Gastroesophageal sphincter (tissue), 4 donors: ENCODE data around the gene NUP62. TPM values are rescaled to one million over a fixed set of nuclear protein-coding genes. Genes with fewer than 3 reads are reported as not detected.

Experiments used
- ATAC-seq: fragments of 150-250 bp; one replicate; pipeline ENCODE4 v1.9.1; 2016; ENCODE audit warnings: mild to moderate bottlenecking, moderate library complexity
- H3K27ac ChIP-seq, 4 donors: fragments of 200-600 bp; sonication (generic) in 3 of 4; 1 replicate in 3 of 4; 2 replicates in 1 of 4; pipeline ENCODE4 v1.5.1; 2016 to 2019
- H3K27me3 ChIP-seq: fragments of 200-600 bp; sonication (generic); one replicate; pipeline ENCODE4 v1.5.1; 2019
- H3K36me3 ChIP-seq, 2 donors: fragments of 200-600 bp; sonication (generic); one replicate each; pipeline ENCODE4 v1.5.1; 2019; ENCODE audit warnings: control low read depth in 1 of 2
- H3K4me1 ChIP-seq, 3 donors: fragments of 200-600 bp; sonication (generic); 1 replicate in 2 of 3; 2 replicates in 1 of 3; pipeline ENCODE4 v1.5.1; 2016 to 2019; ENCODE audit warnings: control low read depth in 2 of 3
- H3K4me3 ChIP-seq, 2 donors: fragments of 200-600 bp; sonication (generic); one replicate each; pipeline ENCODE4 v1.5.1; 2019; ENCODE audit warnings: mild to moderate bottlenecking in 1 of 2, moderate library complexity in 1 of 2
- H3K9me3 ChIP-seq, 3 donors: fragments of 200-600 bp; sonication (generic); one replicate each; pipeline ENCODE4 v1.5.1; 2017 to 2019; ENCODE audit warnings: control low read depth in 2 of 3
- CTCF ChIP-seq, 4 experiments: fragments of 200-600 bp in 2 of 4; fragments of 450-650 bp in 2 of 4; sonication (generic) in 1 of 4; IDR thresholded peaks; one replicate each; pipeline ENCODE4 v1.5.1; 2017 to 2019; ENCODE audit warnings: antibody characterized with exemption in 4 of 4, mild to moderate bottlenecking in 2 of 4, moderate library complexity in 2 of 4
- EP300 ChIP-seq: sonication (generic); formaldehyde crosslinking; IDR thresholded peaks from one replicate; pipeline ENCODE4 v1.6.1; 2017; ENCODE audit warnings: antibody characterized with exemption, mild to moderate bottlenecking
- POLR2A ChIP-seq, 2 donors: fragments of 450-650 bp; IDR thresholded peaks; one replicate each; pipeline ENCODE4 v1.6.1; 2017; ENCODE audit warnings: antibody characterized with exemption in 2 of 2, mild to moderate bottlenecking in 2 of 2, moderate library complexity in 1 of 2
- POLR2AphosphoS5 ChIP-seq: sonication (generic); formaldehyde crosslinking; IDR thresholded peaks from one replicate; pipeline ENCODE4 v1.6.1; 2017; ENCODE audit warnings: antibody characterized with exemption
- WGBS, 2 donors: methylation state at CpG; one replicate each; pipeline ENCODE4 v1.1.5; 2018; ENCODE audit warnings: low coverage in 1 of 2; 5-methylcytosine and 5-hydroxymethylcytosine counted together
- total RNA-seq, 4 donors: library from RNA; depleted of rRNA; stranded (reverse); fragments of >200 nt; gene quantifications; one replicate each; pipeline ENCODE4 v1.1.0, GENCODE V29; 2016

NUP62 gene
- total RNA-seq, 4 donors from 2014 or later = 30.1 to 43.2 (median 37.7) TPM

- WGBS, 2 donors = 91 to 92% methylated on average over 12 to 14 of the region's 23 CpGs
- no peak for ATAC-seq
- peaks cover 0 to 53% of the 10 kb centered on the region in 2 donors for H3K36me3 ChIP-seq
Measured at GRCh38 chr19:49907745-49908446, 21.4 kb downstream of the NUP62 start.

GRCh38 chr19:49906879-49907564 lies 22.3 kb downstream of the NUP62 start:
- Histone ChIP-seq H3K27me3 (no peaks in the 10 kb centered on the region), H3K9me3 (no peaks in the 10 kb centered on the region), H3K4me1 (peaks cover 0 to 19% (median 4%) of the 10 kb centered on the region in 3 donors), H3K36me3 (peaks cover 0 to 46% of the 10 kb centered on the region in 2 donors), H3K4me3 (no peak overlapping the region), H3K27ac (no peak overlapping the region)
- TF ChIP-seq POLR2AphosphoS5 (no peak), CTCF (IDR thresholded peaks at IDR 0.05) (no peak), POLR2A (IDR thresholded peaks at IDR 0.05) (no peak), EP300 (no peak)
- 68 to 91% methylated on average over 7 to 16 of the region's 16 CpGs for WGBS, 2 donors
- ATAC-seq = no peak

More at GRCh38 chr19:49907745-49908446, 21.4 kb downstream of the NUP62 start:
- Histone ChIP-seq H3K4me1 (peaks cover 0 to 27% (median 7%) of the 10 kb centered on the region in 3 donors), H3K4me3 (no peak overlapping the region), H3K27ac (no peak overlapping the region), H3K27me3 (no peaks in the 10 kb centered on the region), H3K9me3 (no peaks in the 10 kb centered on the region)
- TF ChIP-seq EP300 (no peak), POLR2AphosphoS5 (no peak), POLR2A (IDR thresholded peaks at IDR 0.05) (no peak), CTCF (IDR thresholded peaks at IDR 0.05) (no peak)

DNA sequence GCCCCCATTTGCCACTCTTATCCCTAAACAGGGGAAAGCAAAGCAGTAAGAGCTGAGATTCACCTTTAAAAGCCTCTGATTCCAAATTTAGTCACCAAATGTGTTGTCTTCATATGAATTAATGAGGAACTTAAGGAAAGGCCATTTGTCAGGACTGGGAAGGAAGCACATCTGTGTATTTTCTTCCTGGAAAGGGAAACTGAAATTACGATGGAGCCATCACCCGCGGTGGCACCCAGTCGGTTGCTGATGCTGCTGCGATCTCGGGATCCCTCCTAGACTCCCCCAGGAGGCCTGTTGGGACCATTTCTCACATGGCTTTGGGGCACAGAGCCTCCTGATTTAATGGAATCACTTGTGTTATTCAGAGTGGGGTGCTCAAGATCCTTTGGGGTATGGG lies 25.2 kb downstream of the NUP62 start:
- WGBS, 2 donors = 49 to 89% methylated on average over 5 of the region's 6 CpGs
- Histone ChIP-seq H3K27me3 (no peaks in the 10 kb centered on the region), H3K4me1 (no peaks in the 10 kb centered on the region), H3K27ac (no peak overlapping the region), H3K36me3 (peaks cover 0 to 35% of the 10 kb centered on the region in 2 donors), H3K9me3 (no peaks in the 10 kb centered on the region), H3K4me3 (no peak overlapping the region)
- TF ChIP-seq CTCF (IDR thresholded peaks at IDR 0.05) (no peak), POLR2A (IDR thresholded peaks at IDR 0.05) (no peak), EP300 (no peak), POLR2AphosphoS5 (no peak)
- no peak for ATAC-seq

GRCh38 chr19:49896863-49897621 lies 32.3 kb downstream of the NUP62 start, which contains the start of gene IL4I1:
TSS of gene IL4I1 (minus strand) at chr19:49896887. CDS start at chr19:49896160, 727 bp downstream.
- peaks cover 0 to 17% (median 0%) of the 10 kb centered on the region in 3 donors for H3K4me1 ChIP-seq
- ATAC-seq = peak; percentile 24
- H3K4me3 ChIP-seq = no peak within 1 kb of the TSS
- WGBS, 2 donors = 27 to 30% methylated on average over 9 of the region's 20 CpGs
- H3K27me3 ChIP-seq = peaks cover 9% of the 10 kb centered on the region
- H3K9me3 ChIP-seq = no peaks in the 10 kb centered on the region
- peak within 1 kb of the TSS in 3 of 4 donors; percentile 26 to 66 (median 43) for H3K27ac ChIP-seq
- H3K36me3 ChIP-seq = no peaks in the 10 kb centered on the region
- TF ChIP-seq EP300 (no peak), POLR2A (IDR thresholded peaks at IDR 0.05) (no peak), POLR2AphosphoS5 (no peak)
